Left ventricle myocardium inferior (tissue), 1 donor: ENCODE measurements around the gene FXYD5. TPM values are rescaled to one million over a fixed set of nuclear protein-coding genes. Genes with fewer than 3 reads are reported as not detected.

Source experiments
- DNase-seq: peaks from one replicate; pipeline ENCODE4 v3.0.0-alpha.2; 2020
- H3K27ac ChIP-seq: fragments of 200-600 bp; replicated peaks from 2 replicates; pipeline ENCODE4 v1.8.0; 2021
- H3K27me3 ChIP-seq: fragments of 200-600 bp; 2 replicates; pipeline ENCODE4 v1.8.0; 2021; ENCODE audit warnings: low read depth
- H3K36me3 ChIP-seq: fragments of 200-600 bp; 2 replicates; pipeline ENCODE4 v1.8.0; 2021
- H3K4me1 ChIP-seq: fragments of 200-600 bp; 2 replicates; pipeline ENCODE4 v1.8.0; 2021
- H3K4me3 ChIP-seq: fragments of 200-600 bp; 2 replicates; pipeline ENCODE4 v1.8.0; 2021; ENCODE audit warnings: mild to moderate bottlenecking, moderate library complexity
- H3K9me3 ChIP-seq: fragments of 200-600 bp; replicated peaks from 2 replicates; pipeline ENCODE4 v1.8.0; 2021
- intact Hi-C: fragments of 100-400 bp; cut with micrococcal nuclease; formaldehyde crosslinking; loops from one replicate; pipeline ENCODE4 v1.11.0; 2022
- total RNA-seq: library from RNA; stranded (reverse); fragmentation: NEBNext Ultra II Directional; extraction: Animal tissue kit (Norgen Biotek cat#: 25700); gene quantifications from one replicate; pipeline ENCODE4 v1.2.1, GENCODE V29; 2021
- TF ChIP-seq, protein P1 (sequence below): fragments of 200-600 bp; IDR thresholded peaks from 2 replicates; pipeline ENCODE4 v1.8.0; 2021; ENCODE audit warnings: antibody characterized with exemption, mild to moderate bottlenecking, borderline replicate concordance
- donor health status: DM: no; HTN: yes; CAD: no; lungs with severe emphysema.

The FXYD5 gene
- total RNA-seq, 1 donor from 2014 or later = 23.4 TPM

DNA sequence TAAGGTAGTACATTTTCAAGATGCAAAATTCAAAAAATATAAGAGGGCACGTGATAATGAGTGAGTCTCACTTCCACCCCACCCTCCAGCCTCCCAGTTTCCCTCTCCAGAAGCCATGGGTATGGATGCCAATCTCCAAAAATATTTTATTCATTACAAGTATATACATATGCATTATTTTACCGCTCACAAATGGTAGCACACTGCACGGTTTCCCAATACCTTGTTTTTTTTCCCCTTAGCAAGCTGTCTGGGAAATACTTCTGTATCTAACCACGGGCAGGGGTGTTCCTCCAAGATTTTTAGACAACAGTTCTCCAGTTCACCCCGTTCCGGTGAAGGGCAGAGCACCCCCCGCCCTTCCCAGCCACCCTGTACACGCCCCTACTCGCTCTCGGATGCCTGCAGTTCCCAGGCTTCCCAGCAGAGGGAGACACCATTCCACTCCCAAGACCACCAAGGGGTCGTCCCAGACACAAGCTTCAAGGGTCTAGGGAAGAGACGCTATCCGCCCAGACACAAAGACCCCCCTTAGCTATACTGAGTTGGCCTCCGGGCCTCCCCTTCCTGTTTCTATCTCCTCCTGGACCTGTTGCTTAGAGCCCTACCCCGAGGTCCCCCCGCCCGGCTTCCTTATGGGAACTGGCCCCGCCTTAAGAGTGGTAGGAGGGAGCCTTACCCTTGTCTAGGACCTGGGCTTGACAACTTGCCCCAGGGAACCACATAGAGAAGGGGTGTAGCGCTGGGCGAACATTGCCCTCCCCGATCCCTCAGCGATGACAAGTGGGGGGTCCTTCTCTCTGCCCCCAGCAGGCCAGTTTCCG, 40.0 kb upstream of the FXYD5 start:
- H3K27ac ChIP-seq = no peak overlapping the region
- intact Hi-C loops = no loop called here

DNA sequence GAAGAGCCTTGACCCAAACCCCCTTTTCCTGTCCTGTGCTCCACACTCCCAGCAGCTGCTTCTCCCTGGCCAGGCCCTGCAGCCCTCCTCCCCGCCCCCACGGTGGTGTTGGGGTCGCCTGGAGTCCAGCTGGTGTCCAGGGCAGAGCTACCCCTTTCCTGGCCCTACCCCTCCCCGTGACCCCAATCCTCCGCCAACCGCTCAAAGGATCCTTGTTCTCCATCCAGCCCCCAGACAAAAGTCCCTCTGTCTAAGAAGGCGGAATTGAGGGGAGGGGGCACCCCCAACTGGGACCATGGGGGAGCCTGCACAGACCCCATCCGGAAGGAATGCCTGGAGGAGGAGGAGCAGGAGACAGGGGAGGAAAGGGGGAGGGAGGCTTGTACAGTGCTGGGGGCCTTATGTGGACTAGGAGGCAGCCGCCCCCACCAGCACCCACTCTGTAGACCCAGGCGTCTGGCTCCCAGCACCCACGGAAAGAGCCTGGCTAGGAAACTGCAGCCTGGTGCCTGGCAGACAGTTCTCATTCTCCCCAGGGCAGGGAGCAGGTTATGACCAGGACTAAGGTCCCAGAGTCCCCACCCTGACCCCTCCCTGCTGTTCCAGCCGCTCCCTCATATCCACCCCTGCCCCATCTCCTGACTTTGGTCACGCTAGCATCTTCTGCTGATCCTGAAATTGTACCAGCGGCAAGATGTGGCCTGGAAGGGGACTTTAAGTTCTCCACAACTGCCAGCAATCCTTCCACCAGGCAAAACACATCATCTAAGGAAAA, 39.2 kb upstream of the FXYD5 start, which contains the start of gene FXYD3:
FXYD3 (plus strand) TSS at position 647 of the 775 bp plus-strand sequence. CDS start 3,554 bp downstream, outside the sequence.
- DNase-seq = no peak
- TF ChIP-seq, protein P1, sequence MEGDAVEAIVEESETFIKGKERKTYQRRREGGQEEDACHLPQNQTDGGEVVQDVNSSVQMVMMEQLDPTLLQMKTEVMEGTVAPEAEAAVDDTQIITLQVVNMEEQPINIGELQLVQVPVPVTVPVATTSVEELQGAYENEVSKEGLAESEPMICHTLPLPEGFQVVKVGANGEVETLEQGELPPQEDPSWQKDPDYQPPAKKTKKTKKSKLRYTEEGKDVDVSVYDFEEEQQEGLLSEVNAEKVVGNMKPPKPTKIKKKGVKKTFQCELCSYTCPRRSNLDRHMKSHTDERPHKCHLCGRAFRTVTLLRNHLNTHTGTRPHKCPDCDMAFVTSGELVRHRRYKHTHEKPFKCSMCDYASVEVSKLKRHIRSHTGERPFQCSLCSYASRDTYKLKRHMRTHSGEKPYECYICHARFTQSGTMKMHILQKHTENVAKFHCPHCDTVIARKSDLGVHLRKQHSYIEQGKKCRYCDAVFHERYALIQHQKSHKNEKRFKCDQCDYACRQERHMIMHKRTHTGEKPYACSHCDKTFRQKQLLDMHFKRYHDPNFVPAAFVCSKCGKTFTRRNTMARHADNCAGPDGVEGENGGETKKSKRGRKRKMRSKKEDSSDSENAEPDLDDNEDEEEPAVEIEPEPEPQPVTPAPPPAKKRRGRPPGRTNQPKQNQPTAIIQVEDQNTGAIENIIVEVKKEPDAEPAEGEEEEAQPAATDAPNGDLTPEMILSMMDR = no peak
- peak within 1 kb of the TSS; percentile 54 for H3K4me3 ChIP-seq
- peak within 1 kb of the TSS; percentile 51 for H3K27ac ChIP-seq
- H3K36me3 ChIP-seq = no peaks in the 10 kb centered on the region
- peaks cover 19% of the 10 kb centered on the region for H3K4me1 ChIP-seq
- H3K9me3 ChIP-seq = no peaks in the 10 kb centered on the region
- H3K27me3 ChIP-seq = no peaks in the 10 kb centered on the region
- intact Hi-C loops = no loop called here

More for the DNA sequence above, 40.0 kb upstream of the FXYD5 start:
- peak overlapping the region; percentile 54 for H3K4me3 ChIP-seq
- peak; percentile 72 for DNase-seq
- H3K27me3 ChIP-seq = no peaks in the 10 kb centered on the region
- peaks cover 19% of the 10 kb centered on the region for H3K4me1 ChIP-seq
- no peaks in the 10 kb centered on the region for H3K9me3 ChIP-seq
- TF ChIP-seq, protein P1 = no peak
- no peaks in the 10 kb centered on the region for H3K36me3 ChIP-seq

DNA sequence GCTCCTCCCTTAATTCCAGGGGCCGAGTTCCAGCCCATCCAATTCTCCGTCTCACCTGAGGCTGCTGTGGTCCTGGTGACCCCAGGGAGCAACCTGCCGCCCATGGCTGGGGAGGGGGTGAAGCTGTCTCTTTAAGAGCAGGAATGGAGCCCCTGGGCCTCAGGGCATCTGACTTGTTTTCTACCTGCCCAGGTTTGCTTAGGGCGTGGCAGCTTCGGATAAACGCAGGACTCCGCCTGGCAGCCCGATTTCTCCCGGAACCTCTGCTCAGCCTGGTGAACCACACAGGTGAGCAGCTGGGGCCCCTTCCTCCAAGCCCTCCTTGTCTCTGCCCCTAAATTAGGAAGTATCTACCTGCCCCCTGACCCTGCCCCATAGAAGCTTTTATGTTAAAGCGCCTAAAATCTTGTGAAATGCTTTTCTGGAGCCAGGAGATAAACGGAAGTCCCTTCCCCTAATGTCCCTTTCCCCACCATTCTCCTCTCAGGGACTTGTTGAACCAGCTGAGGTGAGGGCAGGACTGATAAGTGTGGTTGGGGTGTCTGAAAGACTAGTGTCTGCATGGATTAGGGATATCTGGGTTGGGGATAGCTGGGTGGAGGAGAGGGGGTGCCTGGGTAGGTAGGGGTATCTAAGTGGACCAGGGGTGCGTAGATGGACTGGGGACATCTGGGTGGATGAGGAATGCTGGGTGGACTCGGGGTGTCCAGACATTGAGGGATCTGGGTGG, 38.3 kb upstream of the FXYD5 start:
- TF ChIP-seq, protein P1 = no peak
- Histone ChIP-seq H3K4me3 (peak overlapping the region; percentile 25), H3K9me3 (no peaks in the 10 kb centered on the region), H3K27ac (peak overlapping the region; percentile 51), H3K27me3 (no peaks in the 10 kb centered on the region), H3K36me3 (no peaks in the 10 kb centered on the region), H3K4me1 (peaks cover 19% of the 10 kb centered on the region)
- no peak for DNase-seq
- intact Hi-C loops = no loop called here

DNA sequence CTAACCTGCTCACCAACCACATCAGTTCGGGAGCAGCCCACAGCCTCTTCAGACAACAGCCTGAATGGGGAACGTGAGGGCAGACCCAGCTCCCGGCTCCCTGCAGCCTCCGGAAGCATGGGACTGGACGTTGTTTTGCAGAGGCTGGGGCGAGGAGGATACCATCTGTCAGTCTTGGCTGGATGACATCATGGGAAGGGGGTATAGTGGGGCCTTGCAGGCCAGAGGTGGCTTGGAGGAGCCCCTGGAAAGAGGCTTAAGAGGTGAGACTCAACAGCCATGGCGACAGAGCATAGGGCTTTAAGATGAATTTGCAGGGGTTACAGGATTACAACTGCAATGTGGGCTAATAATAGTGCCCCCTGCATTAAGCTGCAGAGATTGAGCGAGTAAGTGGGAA, 37.4 kb upstream of the FXYD5 start:
- Histone ChIP-seq H3K36me3 (no peaks in the 10 kb centered on the region), H3K27ac (peak overlapping the region; percentile 14), H3K9me3 (no peaks in the 10 kb centered on the region), H3K27me3 (no peaks in the 10 kb centered on the region), H3K4me3 (peak overlapping the region; percentile 25), H3K4me1 (peaks cover 19% of the 10 kb centered on the region)
- intact Hi-C loops = no loop called here
- TF ChIP-seq, protein P1 = no peak
- DNase-seq = no peak

DNA sequence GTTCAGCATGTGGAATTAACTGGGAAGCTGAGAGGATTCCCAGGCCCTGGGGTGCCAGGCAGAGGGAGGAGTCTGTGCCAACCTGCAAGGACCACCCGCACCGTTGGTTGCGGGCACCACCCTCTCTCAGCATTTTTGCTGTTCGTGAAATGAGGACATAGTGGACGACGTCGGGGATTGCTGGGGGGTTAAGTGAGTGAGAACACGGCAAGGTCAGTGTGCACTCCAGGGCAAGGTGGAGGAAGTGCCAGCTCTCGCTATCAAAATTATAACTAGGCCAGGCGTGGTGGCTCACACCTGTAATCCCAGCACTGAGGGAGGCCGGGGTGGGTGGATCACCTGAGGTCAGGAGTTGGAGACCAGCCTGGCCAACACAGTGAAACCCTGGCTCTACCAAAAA, 36.7 kb upstream of the FXYD5 start:
- no peak for DNase-seq
- TF ChIP-seq, protein P1 = no peak
- H3K27ac ChIP-seq = no peak overlapping the region
- intact Hi-C loops = no loop called here
- no peaks in the 10 kb centered on the region for H3K27me3 ChIP-seq
- no peaks in the 10 kb centered on the region for H3K36me3 ChIP-seq
- no peaks in the 10 kb centered on the region for H3K9me3 ChIP-seq
- H3K4me3 ChIP-seq = no peak overlapping the region
- H3K4me1 ChIP-seq = peaks cover 19% of the 10 kb centered on the region
